Measurements from ENCODE around the gene CEP83.

- TF ChIP-seq CTCF (IDR thresholded peaks at IDR 0.05 in 2 of 3, conservative IDR thresholded peaks at IDR 0.05 in 1 of 3; ENCODE audit: borderline replicate concordance in 1 of 3, insufficient read depth in 1 of 3, low read depth in 2 of 3, low read length in 2 of 3) (no peak), RAD21 (IDR thresholded peaks at IDR 0.05; ENCODE audit: low read depth) (no peak), POLR2A (IDR thresholded peaks at IDR 0.05; ENCODE audit: borderline replicate concordance, extremely low read depth, insufficient read depth, insufficient read length) (no peak), SIN3A (IDR thresholded peaks at IDR 0.05; ENCODE audit: low read depth) (no peak), JUND (IDR thresholded peaks at IDR 0.05) (no peak), EZH2phosphoT487 (IDR thresholded peaks at IDR 0.05; ENCODE audit: borderline replicate concordance) (no peak), POLR2AphosphoS5 (IDR thresholded peaks at IDR 0.05; ENCODE audit: low read depth, low read length) (no peak), REST (IDR thresholded peaks at IDR 0.05; ENCODE audit: low read depth) (no peak), MAX (IDR thresholded peaks at IDR 0.05) (no peak), CEBPB (IDR thresholded peaks at IDR 0.05; ENCODE audit: low read depth) (no peak)
Observed at GRCh38 chr12:94265966-94266745, 193.5 kb downstream of the CEP83 start.

Data from HCT116 (cell line).